Spleen (tissue), 7 donors: ENCODE data around the gene STAM2.

ENCODE experiments used
- POLR2A ChIP-seq, 3 donors: fragments of 450-650 bp; IDR thresholded peaks; one replicate each; pipeline ENCODE4 v1.5.1; 2017; ENCODE audit warnings: antibody characterized with exemption in 3 of 3, mild to moderate bottlenecking in 1 of 3
- POLR2AphosphoS5 ChIP-seq, 3 donors: sonication (generic); formaldehyde crosslinking; IDR thresholded peaks; one replicate each; pipeline ENCODE4 v1.5.1; 2017; ENCODE audit warnings: antibody characterized with exemption in 3 of 3
- TF ChIP-seq, protein P1 (sequence below), 11 experiments: fragments of 200-600 bp in 7 of 11; fragments of 450-650 bp in 4 of 11; sonication (generic) in 4 of 11; IDR thresholded peaks in 8 of 11; conservative IDR thresholded peaks in 3 of 11; 1 replicate in 7 of 11; 2 replicates in 4 of 11; pipeline versions ENCODE4 v1.4.0 to v1.8.0; 2016 to 2021; ENCODE audit warnings: antibody characterized with exemption in 11 of 11, inconsistent platforms in 4 of 11, mild to moderate bottlenecking in 1 of 11
- donor health status: DM: no; HTN: no; CAD: no; lungs with moderate emphysema.
- donor health status: DM: no; HTN: no; CAD: no.
- donor health status: DM: no; HTN: no; CAD: no.

GRCh38 chr2:152162141-152162540, 13.4 kb downstream of the STAM2 start:
- TF ChIP-seq, protein P1, sequence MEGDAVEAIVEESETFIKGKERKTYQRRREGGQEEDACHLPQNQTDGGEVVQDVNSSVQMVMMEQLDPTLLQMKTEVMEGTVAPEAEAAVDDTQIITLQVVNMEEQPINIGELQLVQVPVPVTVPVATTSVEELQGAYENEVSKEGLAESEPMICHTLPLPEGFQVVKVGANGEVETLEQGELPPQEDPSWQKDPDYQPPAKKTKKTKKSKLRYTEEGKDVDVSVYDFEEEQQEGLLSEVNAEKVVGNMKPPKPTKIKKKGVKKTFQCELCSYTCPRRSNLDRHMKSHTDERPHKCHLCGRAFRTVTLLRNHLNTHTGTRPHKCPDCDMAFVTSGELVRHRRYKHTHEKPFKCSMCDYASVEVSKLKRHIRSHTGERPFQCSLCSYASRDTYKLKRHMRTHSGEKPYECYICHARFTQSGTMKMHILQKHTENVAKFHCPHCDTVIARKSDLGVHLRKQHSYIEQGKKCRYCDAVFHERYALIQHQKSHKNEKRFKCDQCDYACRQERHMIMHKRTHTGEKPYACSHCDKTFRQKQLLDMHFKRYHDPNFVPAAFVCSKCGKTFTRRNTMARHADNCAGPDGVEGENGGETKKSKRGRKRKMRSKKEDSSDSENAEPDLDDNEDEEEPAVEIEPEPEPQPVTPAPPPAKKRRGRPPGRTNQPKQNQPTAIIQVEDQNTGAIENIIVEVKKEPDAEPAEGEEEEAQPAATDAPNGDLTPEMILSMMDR (IDR thresholded peaks at IDR 0.05 in 8 of 11, conservative IDR thresholded peaks at IDR 0.05 in 3 of 11): no peak
- TF ChIP-seq POLR2AphosphoS5 (IDR thresholded peaks at IDR 0.05) (no peak), POLR2A (IDR thresholded peaks at IDR 0.05) (no peak)
